T follicular helper cell (primary cell): ENCODE results near the gene ZFR2.

ENCODE experiments used
- DNase-seq: peaks from one replicate; pipeline ENCODE4 v3.0.0-alpha.2; 2020; ENCODE audit warnings: low read depth

ZFR2 gene

GRCh38 chr19:3788996-3789778 is 79.7 kb downstream of the ZFR2 start:
- DNase-seq: no peak

- no peak for DNase-seq
Measured at GRCh38 chr19:3785938-3786824, 82.7 kb downstream of the ZFR2 start, which contains the start of gene MATK. Gene MATK, minus strand, starts transcription at chr19:3786381. Its CDS starts 1,246 bp downstream, at chr19:3785135.

- DNase-seq: no peak
Measured at GRCh38 chr19:3785451-3785937, 83.3 kb downstream of the ZFR2 start.

GRCh38 chr19:3784607-3785450 is 84.0 kb downstream of the ZFR2 start:
- DNase-seq: no peak

- no peak for DNase-seq
Measured at GRCh38 chr19:3783660-3784584, 84.9 kb downstream of the ZFR2 start.

GRCh38 chr19:3782903-3783302 is 85.9 kb downstream of the ZFR2 start:
- DNase-seq: no peak

GRCh38 chr19:3782330-3782729 is 86.5 kb downstream of the ZFR2 start:
- no peak for DNase-seq

GRCh38 chr19:3781603-3782002 is 87.2 kb downstream of the ZFR2 start:
- DNase-seq: no peak

GRCh38 chr19:3780786-3781304 is 88.0 kb downstream of the ZFR2 start:
- DNase-seq: no peak

- DNase-seq: no peak
Measured at GRCh38 chr19:3778899-3779723, 89.7 kb downstream of the ZFR2 start.

GRCh38 chr19:3778104-3778867 is 90.6 kb downstream of the ZFR2 start:
- DNase-seq: no peak

GRCh38 chr19:3776479-3777040 is 92.3 kb downstream of the ZFR2 start:
- no peak for DNase-seq

GRCh38 chr19:3775831-3776230 is 93.0 kb downstream of the ZFR2 start:
- DNase-seq: no peak

GRCh38 chr19:3775374-3775711 is 93.5 kb downstream of the ZFR2 start:
- DNase-seq: no peak

GRCh38 chr19:3774621-3775373 is 94.0 kb downstream of the ZFR2 start:
- DNase-seq: no peak

GRCh38 chr19:3773814-3774515 is 94.9 kb downstream of the ZFR2 start:
- DNase-seq: no peak

- DNase-seq: no peak
Measured at GRCh38 chr19:3771906-3772455, 96.9 kb downstream of the ZFR2 start, which contains the start of gene RAX2. Gene RAX2, minus strand, starts transcription at chr19:3772228. Its CDS starts 486 bp downstream, at chr19:3771742.
